ENCODE measurements around the gene LRRC8B. TPM values are rescaled to one million over a fixed set of nuclear protein-coding genes. Genes with fewer than 3 reads are reported as not detected.

The LRRC8B gene
- polyA plus RNA-seq, 1 donor (not counting 4 experiments of a cell fraction or from before 2014, with no cell fraction given): 1.5 TPM

DNA sequence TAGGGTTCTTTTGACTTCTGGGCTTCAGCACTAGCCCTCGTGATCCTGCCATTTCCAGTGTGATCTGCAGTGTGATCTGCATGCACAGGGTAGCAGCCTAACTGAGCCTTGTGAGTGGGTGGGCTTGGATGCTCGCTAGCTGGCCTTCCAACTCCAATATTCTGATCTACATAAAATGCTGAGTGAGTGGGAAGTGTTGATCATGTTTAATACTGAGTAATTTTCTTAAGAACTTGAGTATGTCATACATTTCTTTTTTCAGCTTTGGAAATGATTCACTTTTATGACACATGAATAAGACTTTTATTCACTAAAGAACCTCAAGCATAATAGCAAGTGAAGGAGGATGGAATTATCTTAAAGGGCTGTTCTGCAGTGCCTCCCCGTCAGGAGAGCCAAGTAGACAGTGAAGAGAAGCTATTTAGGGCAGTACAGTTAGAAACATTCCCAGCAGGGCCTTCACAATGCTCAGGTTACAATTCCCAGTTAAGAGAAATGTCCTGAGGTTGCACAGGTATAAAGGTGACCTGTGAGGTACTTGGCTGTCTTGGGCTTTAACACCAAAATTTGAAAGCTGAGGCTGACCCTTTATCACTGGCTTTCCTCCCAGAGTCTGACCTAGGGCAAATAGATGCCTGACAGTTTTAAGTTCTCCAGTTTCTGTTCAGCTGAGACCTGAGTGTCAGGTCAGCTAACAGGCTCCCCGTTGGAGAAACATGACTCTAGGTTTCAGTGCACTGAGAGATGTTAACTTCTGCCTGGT, 79.2 kb downstream of the LRRC8B start:
- Histone ChIP-seq H3K4me2 (ENCODE audit: control insufficient read depth, extremely low read depth, insufficient read depth, low read depth, low read length) (no peak overlapping the region), H3K9me1 (ENCODE audit: control insufficient read depth, extremely low read depth, insufficient read depth, low read length) (no peaks in the 10 kb centered on the region), H3K79me2 (ENCODE audit: control insufficient read depth, insufficient read depth, low read length) (no peaks in the 10 kb centered on the region), H3K27ac (ENCODE audit: control insufficient read depth, insufficient read depth, low read length) (no peak overlapping the region), H4K20me1 (ENCODE audit: control insufficient read depth, extremely low read depth, insufficient read depth, low read length) (no peaks in the 10 kb centered on the region), H2AFZ (ENCODE audit: control insufficient read depth, low read length) (no peak overlapping the region), H3K4me1 (ENCODE audit: control insufficient read depth, extremely low read depth, insufficient read depth, low read length) (peaks cover 25% of the 10 kb centered on the region), H3K36me3 (ENCODE audit: control insufficient read depth in 2 of 2, extremely low read depth in 1 of 2, insufficient read depth in 2 of 2, low read length in 2 of 2) (no peaks in the 10 kb centered on the region), H3K9me3 (ENCODE audit: control insufficient read depth, low read depth, low read length) (no peaks in the 10 kb centered on the region), H3K27me3 (ENCODE audit: control insufficient read depth, extremely low read depth, insufficient read depth, low read length) (no peaks in the 10 kb centered on the region), H3K4me3 (ENCODE audit: control insufficient read depth in 2 of 3, extremely low read depth in 1 of 3, insufficient read depth in 2 of 3, low read depth in 1 of 3, low read length in 3 of 3) (no peak overlapping the region), H3K9ac (ENCODE audit: control insufficient read depth, extremely low read depth, insufficient read depth, low read length) (no peak overlapping the region)
- FAIRE-seq (no peak), DNase-seq (ENCODE audit: low read depth, low spot score) (no peak)
- TF ChIP-seq EZH2 (IDR thresholded peaks at IDR 0.05; ENCODE audit: low read length) (no peak), CTCF (optimal IDR thresholded peaks at IDR 0.05 in 1 of 3, IDR thresholded peaks at IDR 0.05 in 1 of 3, conservative IDR thresholded peaks at IDR 0.05 in 1 of 3; ENCODE audit: extremely low read depth in 1 of 3, insufficient read depth in 2 of 3, low read length in 3 of 3) (no peak)
- dilution Hi-C loops (cut with MboI; ENCODE audit: extremely low pct_ligation_motif_present, low sequenced_read_pairs): no loop called here

GRCh38 chr1:89604414-89604735, 79.7 kb downstream of the LRRC8B start:
- Histone ChIP-seq H3K27ac (ENCODE audit: control insufficient read depth, insufficient read depth, low read length) (no peak overlapping the region), H3K9me3 (ENCODE audit: control insufficient read depth, low read depth, low read length) (no peaks in the 10 kb centered on the region), H3K4me2 (ENCODE audit: control insufficient read depth, extremely low read depth, insufficient read depth, low read depth, low read length) (no peak overlapping the region), H3K4me3 (ENCODE audit: control insufficient read depth in 2 of 3, extremely low read depth in 1 of 3, insufficient read depth in 2 of 3, low read depth in 1 of 3, low read length in 3 of 3) (no peak overlapping the region), H4K20me1 (ENCODE audit: control insufficient read depth, extremely low read depth, insufficient read depth, low read length) (no peaks in the 10 kb centered on the region), H3K36me3 (ENCODE audit: control insufficient read depth in 2 of 2, extremely low read depth in 1 of 2, insufficient read depth in 2 of 2, low read length in 2 of 2) (no peaks in the 10 kb centered on the region), H3K79me2 (ENCODE audit: control insufficient read depth, insufficient read depth, low read length) (no peaks in the 10 kb centered on the region), H3K9ac (ENCODE audit: control insufficient read depth, extremely low read depth, insufficient read depth, low read length) (no peak overlapping the region), H3K27me3 (ENCODE audit: control insufficient read depth, extremely low read depth, insufficient read depth, low read length) (no peaks in the 10 kb centered on the region), H2AFZ (ENCODE audit: control insufficient read depth, low read length) (no peak overlapping the region), H3K4me1 (ENCODE audit: control insufficient read depth, extremely low read depth, insufficient read depth, low read length) (peaks cover 30% of the 10 kb centered on the region), H3K9me1 (ENCODE audit: control insufficient read depth, extremely low read depth, insufficient read depth, low read length) (no peaks in the 10 kb centered on the region)
- TF ChIP-seq CTCF (optimal IDR thresholded peaks at IDR 0.05 in 1 of 3, IDR thresholded peaks at IDR 0.05 in 1 of 3, conservative IDR thresholded peaks at IDR 0.05 in 1 of 3; ENCODE audit: extremely low read depth in 1 of 3, insufficient read depth in 2 of 3, low read length in 3 of 3) (no peak), EZH2 (IDR thresholded peaks at IDR 0.05; ENCODE audit: low read length) (no peak)
- DNase-seq (ENCODE audit: low read depth, low spot score) (no peak), FAIRE-seq (no peak)
- dilution Hi-C loops (cut with MboI; ENCODE audit: extremely low pct_ligation_motif_present, low sequenced_read_pairs): no loop called here
